Thoracic aorta (tissue), 2 donors: ENCODE measurements around the gene MYBBP1A. TPM values are rescaled to one million over a fixed set of nuclear protein-coding genes. Genes with fewer than 3 reads are reported as not detected.
"Not testable (repeated sequence)": the region's sequence is repeated elsewhere in the genome, so short reads cannot be mapped to it uniquely, and the experiment has no call there.

Experiments
- ATAC-seq: fragments of 150-250 bp; one replicate; pipeline ENCODE4 v1.8.0; 2017; ENCODE audit warnings: low read depth; ENCODE audit not compliant: insufficient number of reproducible peaks, low FRiP score
- DNase-seq: peaks from one replicate; pipeline ENCODE4 v3.0.0-alpha.2; 2020; ENCODE audit warnings: low spot score
- H3K27ac ChIP-seq, 2 donors: fragments of 200-600 bp; sonication (generic); 1 replicate in 1 of 2; 2 replicates in 1 of 2; pipeline ENCODE4 v1.5.1; 2016; ENCODE audit warnings: mild to moderate bottlenecking in 2 of 2, moderate library complexity in 2 of 2
- H3K27me3 ChIP-seq: fragments of 200-600 bp; sonication (generic); replicated peaks from 2 replicates; pipeline ENCODE4 v1.6.0; 2016; ENCODE audit warnings: mild to moderate bottlenecking; ENCODE audit not compliant: insufficient read depth
- H3K36me3 ChIP-seq: fragments of 200-600 bp; sonication (generic); one replicate; pipeline ENCODE4 v1.5.1; 2016
- H3K4me1 ChIP-seq, 2 donors: fragments of 200-600 bp; sonication (generic); 1 replicate in 1 of 2; 2 replicates in 1 of 2; pipeline versions ENCODE4 v1.5.1 to v1.6.0; 2016; ENCODE audit warnings: low read depth in 2 of 2, mild to moderate bottlenecking in 1 of 2; ENCODE audit not compliant: control insufficient read depth in 1 of 2
- H3K4me3 ChIP-seq: fragments of 200-600 bp; sonication (generic); 2 replicates; pipeline ENCODE4 v1.5.1; 2016; ENCODE audit warnings: mild to moderate bottlenecking
- H3K9me3 ChIP-seq: fragments of 200-600 bp; sonication (generic); 2 replicates; pipeline ENCODE4 v1.5.1; 2016
- CTCF ChIP-seq: fragments of 200-600 bp; sonication (generic); IDR thresholded peaks from one replicate; pipeline ENCODE4 v1.5.1; 2019; ENCODE audit warnings: antibody characterized with exemption
- total RNA-seq, 2 donors: library from RNA; depleted of rRNA; stranded (reverse); fragments of >200 nt; gene quantifications; one replicate each; pipeline versions ENCODE4 v1.1.0 to v1.2.3, GENCODE V29; 2016

MYBBP1A gene
- total RNA-seq, 2 donors from 2014 or later, result 47.4 to 92.6 TPM

GRCh38 chr17:4590981-4591453 lies 35.8 kb upstream of the MYBBP1A start:
- no peaks in the 10 kb centered on the region for H3K4me1 ChIP-seq
- no peaks in the 10 kb centered on the region for H3K36me3 ChIP-seq
- H3K9me3 ChIP-seq, result no peaks in the 10 kb centered on the region
- no peak overlapping the region for H3K4me3 ChIP-seq
- H3K27me3 ChIP-seq, result no peaks in the 10 kb centered on the region
- H3K27ac ChIP-seq, result no peak overlapping the region
- DNase-seq, result no peak
- no peak for ATAC-seq
- no peak for TF ChIP-seq CTCF

GRCh38 chr17:4590042-4590441 lies 34.9 kb upstream of the MYBBP1A start:
- ATAC-seq, H3K4me3 ChIP-seq: not testable (repeated sequence)

GRCh38 chr17:4588898-4589625 lies 33.9 kb upstream of the MYBBP1A start:
- H3K27me3 ChIP-seq, result no peaks in the 10 kb centered on the region
- H3K27ac ChIP-seq, result no peak overlapping the region
- H3K4me3 ChIP-seq, result no peak overlapping the region
- no peak for TF ChIP-seq CTCF
- no peaks in the 10 kb centered on the region for H3K9me3 ChIP-seq
- H3K4me1 ChIP-seq, result peaks cover 3 to 10% of the 10 kb centered on the region in 2 donors
- ATAC-seq, result no peak
- no peak for DNase-seq
- no peaks in the 10 kb centered on the region for H3K36me3 ChIP-seq

More at GRCh38 chr17:4590042-4590441, 34.9 kb upstream of the MYBBP1A start:
- H3K27me3 ChIP-seq, H3K36me3 ChIP-seq, H3K27ac ChIP-seq, DNase-seq, H3K4me1 ChIP-seq, H3K9me3 ChIP-seq: not testable (repeated sequence)

- Histone ChIP-seq H3K4me1 (peaks cover 5 to 13% of the 10 kb centered on the region in 2 donors), H3K36me3 (no peaks in the 10 kb centered on the region), H3K27me3 (no peaks in the 10 kb centered on the region), H3K27ac (no peak overlapping the region), H3K4me3 (no peak overlapping the region), H3K9me3 (no peaks in the 10 kb centered on the region)
- no peak for ATAC-seq
- DNase-seq, result no peak
- TF ChIP-seq CTCF, result no peak
Observed at GRCh38 chr17:4588391-4588790, 33.2 kb upstream of the MYBBP1A start.

- H3K4me3 ChIP-seq, result no peak overlapping the region
- DNase-seq (no peak), ATAC-seq (no peak)
- no peak for TF ChIP-seq CTCF
- H3K4me1 ChIP-seq, result peaks cover 5 to 13% of the 10 kb centered on the region in 2 donors
- H3K36me3 ChIP-seq, result no peaks in the 10 kb centered on the region
- H3K9me3 ChIP-seq, result no peaks in the 10 kb centered on the region
- H3K27me3 ChIP-seq, result no peaks in the 10 kb centered on the region
- no peak overlapping the region for H3K27ac ChIP-seq
Observed at GRCh38 chr17:4587803-4588202, 32.6 kb upstream of the MYBBP1A start.
